Stimulated activated CD8-positive, alpha-beta memory T cell treated with anti-CD3 and anti-CD28 coated beads, Interleukin-7, amount 100 ng/mL, for 24 hours (primary cell): ENCODE data around the gene KLHL12.
"Not testable (repeated sequence)": the region's sequence is repeated elsewhere in the genome, so short reads cannot be mapped to it uniquely, and the experiment has no call there.

Experiments
- DNase-seq: peaks from one replicate; pipeline ENCODE4 v3.0.0-alpha.2; 2020; ENCODE audit warnings: low read depth

Gene KLHL12

DNA sequence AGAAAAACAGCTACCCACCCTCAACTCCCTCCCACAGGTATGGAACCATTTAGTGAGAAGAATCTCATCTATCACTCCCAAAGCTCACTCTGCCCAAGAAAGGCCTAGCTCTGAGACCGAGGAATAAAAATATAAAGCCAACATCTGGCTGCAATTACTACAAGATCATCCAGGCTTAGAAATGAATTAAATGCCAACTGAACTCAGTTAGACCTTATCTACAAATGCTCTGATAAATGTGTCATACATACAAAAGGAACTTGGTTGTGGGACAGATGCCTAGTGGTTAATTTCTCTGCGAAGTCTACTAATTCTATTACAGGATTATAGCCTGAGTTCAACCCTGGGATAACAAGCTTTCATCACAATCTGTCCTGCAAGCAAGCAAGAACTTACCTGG, 24.4 kb upstream of the KLHL12 start:
- DNase-seq = no peak

GRCh38 chr1:202945483-202945882, 18.4 kb upstream of the KLHL12 start:
- no peak for DNase-seq

GRCh38 chr1:202944438-202944921, 17.4 kb upstream of the KLHL12 start:
- DNase-seq = no peak

DNA sequence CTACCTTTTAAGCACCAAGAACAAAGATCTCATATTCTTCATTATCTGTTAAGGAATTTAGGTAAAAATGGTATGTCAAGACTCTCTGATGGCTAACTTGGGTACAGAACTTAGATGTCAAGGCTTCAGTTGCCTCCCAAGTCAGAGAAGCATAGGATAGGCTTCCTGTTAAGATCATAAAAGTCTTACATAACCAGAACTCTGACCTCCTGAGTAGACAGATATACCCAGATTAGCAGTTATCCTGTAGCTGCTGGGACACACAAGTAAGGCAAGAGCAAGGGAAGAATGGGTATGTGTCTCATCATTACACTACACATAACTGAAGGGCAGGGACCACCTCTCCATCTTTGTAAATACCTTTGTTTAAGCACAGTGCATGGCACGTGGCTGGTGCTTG, 15.4 kb upstream of the KLHL12 start:
- DNase-seq = no peak

DNA sequence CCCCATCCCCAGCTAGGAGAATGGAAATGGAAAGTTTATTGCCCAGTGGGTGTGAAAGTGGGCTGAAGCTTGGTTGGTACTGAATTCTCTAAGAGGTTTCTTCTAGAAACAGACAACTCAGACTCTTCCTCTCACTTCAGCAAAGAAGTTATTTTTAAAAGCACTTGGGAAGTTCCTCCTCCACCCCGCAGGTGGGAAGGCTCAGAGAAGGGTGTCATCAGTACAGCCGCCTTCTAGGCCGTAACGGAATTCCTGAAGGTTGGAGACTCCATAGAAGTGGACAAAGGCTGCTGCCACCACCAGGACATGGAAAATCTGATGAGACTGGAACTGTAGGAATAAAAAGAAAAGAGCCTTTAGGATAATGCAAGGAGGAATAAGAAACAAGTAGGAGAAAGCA, 14.3 kb upstream of the KLHL12 start:
- DNase-seq = no peak

DNA sequence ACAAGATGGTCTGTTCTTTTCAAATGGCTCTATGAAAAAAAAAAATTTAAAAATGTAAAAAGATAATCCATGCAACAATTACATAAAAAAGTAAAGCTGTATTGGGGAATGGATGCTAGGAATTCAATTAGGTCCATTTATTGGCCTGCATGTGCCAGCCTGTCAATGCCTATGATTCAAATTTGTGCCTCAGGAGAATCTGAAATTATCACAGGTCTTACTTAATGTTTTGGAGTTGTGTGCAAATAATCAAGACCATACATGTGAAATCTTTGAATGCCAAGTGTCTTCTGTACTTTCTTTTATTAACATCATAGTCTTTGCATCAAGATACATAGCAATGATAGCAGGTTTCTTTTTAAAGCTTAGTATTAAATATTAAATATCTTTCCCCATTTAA, 13.5 kb upstream of the KLHL12 start:
- no peak for DNase-seq

DNA sequence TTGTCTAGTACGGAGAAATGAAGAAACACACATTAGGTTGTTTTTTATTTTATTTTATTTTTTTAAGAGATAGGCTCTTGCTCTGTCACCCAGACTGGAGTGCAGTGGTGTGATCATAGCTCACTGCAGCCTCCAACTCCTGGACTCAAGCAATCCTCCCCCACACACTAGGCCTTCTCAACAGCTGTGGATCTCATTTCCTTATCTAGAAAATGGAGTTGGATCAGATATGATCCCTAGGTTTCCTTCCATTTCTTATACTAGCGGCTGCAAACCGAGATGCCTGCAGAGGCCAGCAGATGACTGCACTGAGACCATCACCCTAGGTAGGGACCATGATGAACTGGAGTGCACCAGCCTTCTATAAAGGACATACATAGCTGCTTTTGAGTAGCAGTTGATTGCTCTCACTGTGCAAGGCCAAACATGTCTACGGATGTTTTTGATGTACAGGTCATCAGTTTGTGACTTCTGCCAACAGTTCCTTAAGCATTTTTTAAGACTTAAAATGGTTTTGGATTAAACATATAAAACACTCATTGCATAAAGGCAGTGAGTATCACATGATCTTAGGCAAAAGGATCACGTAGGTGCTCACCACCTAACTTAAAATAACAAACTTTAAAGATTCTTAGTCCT, 11.4 kb upstream of the KLHL12 start:
- DNase-seq = no peak

DNA sequence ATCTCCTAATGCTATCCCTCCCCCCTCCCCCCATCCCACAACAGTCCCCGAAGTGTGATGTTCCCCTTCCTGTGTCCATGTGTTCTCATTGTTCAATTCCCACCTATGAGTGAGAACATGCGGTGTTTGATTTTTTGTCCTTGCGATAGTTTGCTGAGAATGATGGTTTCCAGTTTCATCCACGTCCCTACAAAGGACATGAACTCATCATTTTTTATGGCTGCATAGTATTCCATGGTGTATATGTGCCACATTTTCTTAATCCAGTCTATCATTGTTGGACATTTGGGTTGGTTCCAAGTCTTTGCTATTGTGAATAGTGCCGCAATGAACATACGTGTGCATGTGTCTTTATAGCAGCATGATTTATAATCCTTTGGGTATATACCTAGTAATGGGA, 9.4 kb upstream of the KLHL12 start:
- not testable (repeated sequence) for DNase-seq

- DNase-seq = no peak
These were observed 8.8 kb upstream of the KLHL12 start for GRCh38 chr1:202935844-202936243.

DNA sequence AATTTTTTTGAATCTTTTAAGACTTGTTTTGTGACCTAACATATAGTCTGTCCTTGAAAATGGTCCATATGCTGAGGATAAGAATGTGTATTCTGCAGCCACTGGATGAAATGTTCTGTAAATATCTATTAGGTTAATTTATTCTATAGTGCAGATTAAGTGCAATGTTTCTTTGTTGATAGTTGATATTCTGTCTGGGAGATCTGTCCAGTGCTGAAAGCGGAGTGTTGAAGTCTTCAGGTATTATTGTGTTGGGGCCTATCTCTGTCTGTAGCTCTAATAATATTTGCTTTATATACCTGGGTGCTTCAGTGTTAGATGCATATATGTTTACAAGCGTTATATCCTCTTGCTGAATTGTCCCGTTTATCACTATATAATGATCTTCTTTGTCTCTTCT, 7.7 kb upstream of the KLHL12 start:
- DNase-seq = no peak

- DNase-seq = no peak
These were observed 5.4 kb upstream of the KLHL12 start for GRCh38 chr1:202932476-202932875.

- no peak for DNase-seq
These were observed 3.5 kb downstream of the KLHL12 start for GRCh38 chr1:202923533-202923932.

- no peak for DNase-seq
These were observed 7.4 kb downstream of the KLHL12 start for GRCh38 chr1:202919615-202920014.

DNA sequence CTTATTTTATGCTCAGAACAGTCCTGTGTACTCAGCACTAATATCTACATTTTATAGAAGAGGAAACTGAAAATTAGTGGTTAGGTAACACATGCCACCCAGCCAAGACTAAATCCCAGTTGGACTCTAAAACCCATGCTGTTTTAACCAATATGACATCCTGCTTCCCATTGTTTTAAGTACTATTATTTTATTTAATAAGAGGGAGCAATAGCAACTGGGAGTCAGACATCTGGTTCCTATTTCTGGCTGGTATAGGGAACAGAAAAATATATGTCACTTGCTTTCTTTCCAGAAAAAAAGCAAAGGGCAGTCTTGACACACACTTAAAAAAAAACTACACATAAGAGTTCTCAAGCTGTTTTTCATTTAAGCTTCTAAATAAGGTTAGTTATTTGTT, 11.9 kb downstream of the KLHL12 start:
- no peak for DNase-seq

DNA sequence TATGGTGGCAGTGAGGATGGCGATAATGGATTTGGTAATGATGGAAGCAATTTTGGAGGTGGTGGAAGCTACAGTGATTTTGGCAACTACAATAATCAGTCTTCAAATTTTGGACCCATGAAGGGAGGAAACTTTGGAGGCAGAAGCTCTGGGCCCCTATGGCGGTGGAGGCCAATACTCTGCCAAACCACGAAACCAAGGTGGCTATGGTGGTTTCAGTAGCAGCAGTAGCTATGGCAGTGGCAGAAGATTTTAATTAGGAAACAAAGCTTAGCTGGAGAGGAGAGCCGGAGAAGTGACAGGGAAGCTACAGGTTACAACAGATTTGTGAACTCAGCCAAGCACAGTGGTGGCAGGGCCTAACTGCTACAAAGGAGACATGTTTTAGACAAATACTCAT, 14.6 kb downstream of the KLHL12 start:
- not testable (repeated sequence) for DNase-seq

DNA sequence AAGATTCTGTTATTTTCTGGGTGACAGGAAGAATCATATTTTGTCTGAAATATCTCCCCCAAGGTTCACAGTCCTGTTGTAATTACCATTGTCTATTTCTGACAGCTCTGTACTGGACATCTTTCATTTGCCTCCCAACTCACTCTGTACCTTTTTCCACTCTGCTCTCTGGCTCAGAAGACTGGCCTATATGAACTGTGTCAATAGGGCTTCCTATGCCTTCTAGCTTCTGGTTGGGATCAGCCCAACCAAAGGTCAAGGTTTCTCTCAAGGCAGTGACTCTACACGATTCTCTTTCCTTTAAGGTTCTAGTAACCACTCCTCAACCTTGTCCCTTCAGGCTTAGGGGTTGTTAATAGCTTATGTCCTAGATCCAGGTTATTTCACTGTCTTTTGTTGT, 17.5 kb downstream of the KLHL12 start:
- DNase-seq = no peak

DNA sequence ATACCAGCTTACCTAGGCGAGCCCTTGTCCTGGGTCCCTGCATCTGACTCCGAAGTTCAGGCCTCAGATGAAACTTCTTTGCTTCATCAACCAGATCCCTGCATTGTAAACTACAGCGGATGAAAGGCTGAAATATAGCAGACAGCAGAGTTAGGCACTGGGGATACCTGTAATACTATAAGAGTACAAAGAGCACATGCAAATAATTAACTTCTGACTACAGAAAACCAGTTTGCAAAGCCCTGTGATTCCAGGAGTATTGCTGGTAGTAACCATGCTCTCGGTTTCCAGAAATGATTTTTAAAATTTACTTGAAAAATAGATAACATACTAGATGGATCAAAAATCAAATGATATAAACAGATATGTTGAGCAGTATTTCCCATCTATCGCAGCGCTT, 18.0 kb downstream of the KLHL12 start:
- DNase-seq = no peak

DNA sequence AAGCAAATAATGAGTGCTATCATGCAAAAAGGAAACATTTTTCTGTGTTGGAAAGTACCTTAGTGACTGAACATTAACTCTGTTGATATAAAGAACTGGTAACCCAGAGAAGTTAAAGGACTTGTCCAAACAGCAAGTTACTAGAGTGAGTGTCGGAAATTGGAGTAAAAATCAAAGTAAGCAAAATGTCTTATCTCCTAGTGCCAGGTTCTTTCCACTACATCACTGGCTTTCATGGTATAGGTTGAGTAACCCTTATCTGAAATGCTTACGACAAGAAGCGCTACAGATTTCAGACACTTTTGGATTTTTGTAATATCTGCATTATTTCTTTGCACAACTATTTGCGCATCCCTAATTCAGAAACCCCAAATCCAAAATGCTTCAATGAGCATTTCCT, 21.7 kb downstream of the KLHL12 start:
- no peak for DNase-seq

DNA sequence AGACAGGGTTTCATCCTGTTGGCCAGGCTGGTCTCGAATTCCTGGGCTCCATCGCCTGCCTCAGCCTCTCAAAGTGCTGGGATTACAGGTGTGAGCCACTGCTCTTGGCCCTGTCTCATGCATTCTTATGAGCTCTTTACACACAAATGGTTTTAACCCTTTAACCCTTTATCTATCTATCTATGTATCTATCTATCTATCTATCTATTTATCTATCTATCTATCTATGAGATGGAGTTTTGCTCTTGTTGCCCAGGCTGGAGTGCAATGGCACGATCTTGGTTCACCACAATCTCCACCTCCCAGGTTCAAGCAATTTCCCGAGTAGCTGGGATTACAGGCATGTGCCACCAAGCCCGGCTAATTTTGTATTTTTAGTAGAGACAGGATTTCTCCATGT, 23.2 kb downstream of the KLHL12 start:
- DNase-seq = not testable (repeated sequence)

GRCh38 chr1:202901555-202901954, 25.5 kb downstream of the KLHL12 start:
- DNase-seq = no peak

GRCh38 chr1:202892501-202892900, 34.5 kb downstream of the KLHL12 start:
- DNase-seq = no peak

DNA sequence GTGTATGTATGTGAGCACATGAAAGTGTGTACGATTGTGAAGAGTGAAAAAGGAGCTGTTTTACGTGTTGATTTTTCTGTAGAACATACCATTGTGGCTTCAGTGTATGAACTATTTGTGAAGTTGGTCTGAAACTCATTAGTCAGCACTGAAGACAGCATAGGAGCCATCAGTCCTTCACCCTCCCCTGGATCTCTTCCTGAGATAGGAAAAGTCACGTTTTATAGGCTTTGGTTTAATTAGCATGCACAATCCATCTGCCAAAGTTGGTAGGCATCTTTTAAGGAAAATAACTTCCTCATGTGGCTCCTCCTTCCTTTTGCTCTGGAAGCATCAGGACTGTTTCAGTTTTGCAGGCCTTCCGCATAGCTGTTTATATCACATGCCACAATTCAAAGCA, 36.6 kb downstream of the KLHL12 start:
- DNase-seq = no peak

DNA sequence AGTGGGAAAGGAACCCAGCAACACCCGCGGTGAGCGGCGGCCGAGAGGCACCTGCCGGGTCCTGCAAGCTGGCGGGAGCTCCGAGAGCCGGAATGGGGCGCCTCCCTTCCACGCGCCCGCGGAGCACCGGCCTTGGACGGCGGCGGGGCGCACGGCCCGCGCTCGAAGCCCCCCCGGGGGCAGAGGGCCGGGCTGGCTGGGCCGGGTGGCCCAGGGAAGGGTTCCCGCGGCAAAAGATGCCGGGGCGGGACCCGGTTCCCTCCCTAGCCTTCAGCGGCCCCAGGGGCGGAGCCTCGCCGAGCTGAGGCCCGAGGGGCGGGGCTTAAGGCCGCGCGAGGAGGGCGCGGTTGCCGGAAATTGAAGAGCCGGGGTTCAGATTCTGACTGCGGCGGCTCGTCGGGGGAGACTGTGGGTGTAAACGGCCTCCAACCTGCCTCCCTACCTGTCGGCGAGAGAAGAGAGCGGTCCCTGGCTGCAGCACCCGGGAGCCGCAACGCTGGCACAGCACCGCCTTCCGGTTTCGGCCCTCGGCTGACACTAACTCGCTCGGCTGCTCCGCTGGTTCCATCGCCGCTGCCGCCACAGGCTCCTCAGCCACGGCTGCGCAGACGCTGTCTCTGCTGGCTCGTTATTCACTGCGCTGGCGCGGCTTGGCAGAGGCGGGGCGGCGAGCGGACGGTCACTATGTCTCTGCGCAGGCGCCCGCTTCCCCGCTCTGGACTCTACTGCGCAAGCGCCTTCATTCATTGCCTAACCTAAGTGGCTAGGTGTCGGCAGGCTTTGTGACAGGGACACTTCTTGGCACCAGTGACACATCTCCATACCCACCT, 38.3 kb downstream of the KLHL12 start, which contains the start of gene RABIF:
RABIF (minus strand) TSS at position 619 of the 830 bp plus-strand sequence; CDS start at position 568, 51 bp downstream.
- DNase-seq = peak; percentile 89

GRCh38 chr1:202888221-202888530, 38.9 kb downstream of the KLHL12 start:
- no peak for DNase-seq
